Omental fat pad (tissue), 4 donors: ENCODE measurements around the gene SIX3. TPM values are rescaled to one million over a fixed set of nuclear protein-coding genes. Genes with fewer than 3 reads are reported as not detected.

Experiments
- ATAC-seq: fragments of 150-250 bp; one replicate; pipeline ENCODE4 v1.9.1; 2016; ENCODE audit warnings: mild to moderate bottlenecking, moderate library complexity; ENCODE audit not compliant: low FRiP score
- DNase-seq: peaks from one replicate; pipeline ENCODE4 v3.0.0-alpha.2; 2019; ENCODE audit warnings: low spot score
- total RNA-seq, 4 donors: library from RNA; depleted of rRNA; stranded (reverse); fragments of >200 nt; gene quantifications; one replicate each; pipeline ENCODE4 v1.1.0, GENCODE V29; 2016
- TF ChIP-seq, protein P1 (sequence below), 3 donors: fragments of 450-650 bp; IDR thresholded peaks; one replicate each; pipeline ENCODE4 v1.5.1; 2016 to 2017; ENCODE audit warnings: antibody characterized with exemption in 3 of 3, mild to moderate bottlenecking in 3 of 3, moderate library complexity in 2 of 3

Gene SIX3
- total RNA-seq, 4 donors from 2014 or later: not detected

DNA sequence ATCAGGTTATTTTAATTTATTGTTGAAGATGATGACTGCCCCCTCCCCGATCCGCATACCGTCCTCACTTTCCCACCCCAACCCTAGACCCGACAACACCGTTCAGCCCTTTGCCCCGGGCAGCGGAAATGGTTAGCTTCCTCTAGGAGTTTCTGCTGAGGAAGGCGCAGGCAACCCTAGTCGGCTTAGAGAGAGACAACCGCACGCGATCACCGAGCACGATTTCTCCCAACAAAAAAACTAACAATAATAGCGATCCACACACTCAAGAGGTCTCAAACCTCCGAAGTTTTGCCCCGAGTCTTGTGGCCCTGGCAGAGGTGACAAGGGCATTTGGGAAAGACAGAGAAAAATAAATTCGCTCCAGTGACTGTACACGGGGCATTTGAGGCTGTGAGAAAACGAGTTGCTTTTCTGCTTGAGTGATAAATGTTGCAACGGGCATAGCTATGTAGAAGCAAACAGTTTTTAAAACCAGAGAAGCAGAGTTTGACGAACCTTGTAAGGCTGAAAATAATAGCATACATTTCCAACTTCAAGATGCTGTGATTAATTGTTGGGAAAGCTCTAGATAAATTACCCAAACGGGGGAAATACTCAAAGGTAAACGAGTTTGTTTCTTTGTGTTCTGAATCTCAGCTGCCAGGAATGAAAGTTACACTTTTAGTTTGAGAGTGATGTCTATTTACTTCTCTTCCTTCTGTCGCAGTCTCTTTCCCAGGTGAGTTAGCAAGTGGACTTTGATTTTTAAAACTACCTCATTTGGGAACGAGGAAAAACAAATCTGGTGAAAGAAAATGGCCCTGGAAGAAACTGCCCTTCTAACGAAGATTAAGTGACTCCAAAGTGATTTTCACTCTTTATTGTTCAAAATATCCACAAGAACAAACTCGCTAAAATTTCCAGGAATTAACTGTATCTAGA lies 11.0 kb upstream of the SIX3 start:
- TF ChIP-seq, protein P1, sequence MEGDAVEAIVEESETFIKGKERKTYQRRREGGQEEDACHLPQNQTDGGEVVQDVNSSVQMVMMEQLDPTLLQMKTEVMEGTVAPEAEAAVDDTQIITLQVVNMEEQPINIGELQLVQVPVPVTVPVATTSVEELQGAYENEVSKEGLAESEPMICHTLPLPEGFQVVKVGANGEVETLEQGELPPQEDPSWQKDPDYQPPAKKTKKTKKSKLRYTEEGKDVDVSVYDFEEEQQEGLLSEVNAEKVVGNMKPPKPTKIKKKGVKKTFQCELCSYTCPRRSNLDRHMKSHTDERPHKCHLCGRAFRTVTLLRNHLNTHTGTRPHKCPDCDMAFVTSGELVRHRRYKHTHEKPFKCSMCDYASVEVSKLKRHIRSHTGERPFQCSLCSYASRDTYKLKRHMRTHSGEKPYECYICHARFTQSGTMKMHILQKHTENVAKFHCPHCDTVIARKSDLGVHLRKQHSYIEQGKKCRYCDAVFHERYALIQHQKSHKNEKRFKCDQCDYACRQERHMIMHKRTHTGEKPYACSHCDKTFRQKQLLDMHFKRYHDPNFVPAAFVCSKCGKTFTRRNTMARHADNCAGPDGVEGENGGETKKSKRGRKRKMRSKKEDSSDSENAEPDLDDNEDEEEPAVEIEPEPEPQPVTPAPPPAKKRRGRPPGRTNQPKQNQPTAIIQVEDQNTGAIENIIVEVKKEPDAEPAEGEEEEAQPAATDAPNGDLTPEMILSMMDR (IDR thresholded peaks at IDR 0.05): no peak
- DNase-seq (no peak), ATAC-seq (no peak)

DNA sequence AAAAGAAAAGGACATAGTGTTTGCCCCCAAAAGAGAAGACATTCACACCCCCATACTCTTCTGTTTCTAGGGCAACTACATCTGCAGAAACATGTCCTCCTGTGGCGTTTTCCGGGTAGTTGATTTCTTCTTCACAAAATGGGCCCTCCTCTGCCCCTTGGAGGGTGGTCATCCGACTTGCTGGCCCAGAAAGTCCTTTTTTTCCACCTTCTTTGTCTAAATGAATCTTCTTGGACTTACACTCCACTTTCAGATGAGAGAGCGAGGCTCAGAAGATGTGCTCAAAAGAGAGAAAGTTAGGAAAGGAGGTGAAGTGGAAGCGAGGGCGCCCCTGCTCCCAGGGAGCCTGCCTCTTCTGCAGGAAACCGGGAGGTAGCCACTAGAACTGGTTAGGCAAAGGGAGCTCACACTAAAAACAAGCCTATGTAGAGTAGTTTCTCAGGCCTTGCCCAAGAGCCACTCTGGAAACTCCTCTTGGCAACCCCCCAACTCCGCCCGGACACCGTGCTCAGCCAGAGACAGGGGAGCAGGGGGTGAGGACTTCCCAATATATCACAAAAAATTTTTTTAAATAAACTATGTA lies 10.2 kb upstream of the SIX3 start:
- no peak for ATAC-seq
- TF ChIP-seq, protein P1 (IDR thresholded peaks at IDR 0.05): no peak
- DNase-seq: no peak

DNA sequence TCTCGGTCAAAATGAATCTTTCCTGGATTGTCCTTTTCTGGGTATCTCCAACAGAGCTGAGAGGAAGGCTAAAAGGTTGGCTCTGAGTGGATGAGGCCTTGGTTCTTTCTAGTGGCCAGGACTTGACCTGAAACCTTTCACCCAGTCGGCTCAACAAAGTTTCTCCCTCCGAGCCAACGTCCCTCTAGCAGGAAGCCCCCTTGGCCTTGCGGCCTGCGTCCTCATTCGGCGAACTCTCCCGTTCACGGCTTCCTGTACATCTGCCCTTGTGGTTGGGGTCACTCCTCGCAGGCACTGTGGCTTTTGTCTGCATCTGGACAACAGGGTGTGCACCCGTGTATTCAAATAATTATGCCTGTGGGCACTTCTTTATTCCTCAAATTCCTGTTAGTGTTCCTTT lies 9.4 kb upstream of the SIX3 start:
- ATAC-seq (no peak), DNase-seq (no peak)
- TF ChIP-seq, protein P1 (IDR thresholded peaks at IDR 0.05): no peak

DNA sequence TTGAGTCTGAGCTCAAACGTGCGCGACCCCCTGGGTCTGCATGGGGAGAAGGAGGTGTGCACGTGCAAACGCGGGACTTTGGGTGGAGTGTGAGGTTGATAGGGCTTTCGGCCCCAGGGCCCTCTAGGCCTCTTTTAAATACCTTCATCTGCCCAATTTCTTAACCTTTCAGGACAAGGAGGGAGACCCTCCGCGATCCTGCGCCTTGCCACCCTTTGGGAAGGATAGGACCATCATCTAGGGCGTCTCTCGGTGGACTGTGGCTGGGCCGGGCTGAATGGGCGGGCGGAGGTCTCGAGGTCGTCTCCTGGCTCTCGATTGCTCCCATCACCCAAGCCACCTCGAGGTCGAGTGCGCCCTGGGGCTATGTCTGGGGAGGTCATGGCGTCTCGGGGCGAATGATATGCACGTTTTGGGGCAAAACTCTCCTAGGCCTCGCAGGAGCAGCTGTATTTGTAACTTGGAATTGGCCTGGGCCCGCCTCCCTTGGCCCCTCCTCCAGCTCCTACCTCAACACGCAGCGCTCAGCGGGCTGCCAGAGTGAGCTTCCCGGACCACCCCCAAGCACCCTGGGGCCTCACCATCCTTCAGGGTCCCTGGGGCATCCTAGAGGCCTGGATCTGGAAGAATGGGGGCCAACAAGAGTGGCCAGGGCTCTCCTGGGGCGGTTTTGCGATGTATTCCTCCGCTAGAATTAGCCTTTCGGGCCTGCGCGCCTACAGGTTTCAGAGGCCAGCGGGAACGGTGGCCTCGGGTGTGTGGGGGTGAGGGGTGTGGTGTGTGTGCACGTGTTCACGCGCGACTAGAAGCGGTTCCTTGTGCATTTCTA lies 8.7 kb upstream of the SIX3 start:
- TF ChIP-seq, protein P1 (IDR thresholded peaks at IDR 0.05): no peak
- DNase-seq (no peak), ATAC-seq (no peak)

DNA sequence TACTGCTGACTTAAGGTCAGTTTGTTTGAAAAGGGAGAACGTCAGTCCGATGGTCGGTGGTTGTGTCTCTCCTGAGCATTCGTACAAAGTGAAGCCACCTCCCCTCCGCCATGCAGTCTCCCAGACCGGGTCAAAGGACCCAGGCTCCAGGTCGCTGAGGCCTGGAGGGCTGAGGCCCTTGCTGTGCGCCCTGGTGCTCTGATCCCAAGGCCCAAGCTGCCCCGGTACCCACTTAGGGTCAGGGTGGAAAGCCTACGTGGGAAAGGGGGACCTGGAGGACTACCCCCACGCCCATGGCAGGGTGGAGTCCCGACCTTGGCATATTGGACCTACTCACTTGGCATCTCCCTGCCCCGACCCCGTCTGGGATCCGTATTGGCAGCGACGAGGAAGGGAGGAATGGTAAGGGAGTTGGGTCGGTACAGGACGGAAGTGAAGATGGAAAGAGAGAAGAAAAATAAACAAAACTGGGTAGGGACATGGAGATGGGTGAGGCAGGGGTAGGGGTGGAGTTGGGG lies 8.0 kb upstream of the SIX3 start:
- no peak for DNase-seq
- no peak for ATAC-seq
- TF ChIP-seq, protein P1 (IDR thresholded peaks at IDR 0.05): no peak

DNA sequence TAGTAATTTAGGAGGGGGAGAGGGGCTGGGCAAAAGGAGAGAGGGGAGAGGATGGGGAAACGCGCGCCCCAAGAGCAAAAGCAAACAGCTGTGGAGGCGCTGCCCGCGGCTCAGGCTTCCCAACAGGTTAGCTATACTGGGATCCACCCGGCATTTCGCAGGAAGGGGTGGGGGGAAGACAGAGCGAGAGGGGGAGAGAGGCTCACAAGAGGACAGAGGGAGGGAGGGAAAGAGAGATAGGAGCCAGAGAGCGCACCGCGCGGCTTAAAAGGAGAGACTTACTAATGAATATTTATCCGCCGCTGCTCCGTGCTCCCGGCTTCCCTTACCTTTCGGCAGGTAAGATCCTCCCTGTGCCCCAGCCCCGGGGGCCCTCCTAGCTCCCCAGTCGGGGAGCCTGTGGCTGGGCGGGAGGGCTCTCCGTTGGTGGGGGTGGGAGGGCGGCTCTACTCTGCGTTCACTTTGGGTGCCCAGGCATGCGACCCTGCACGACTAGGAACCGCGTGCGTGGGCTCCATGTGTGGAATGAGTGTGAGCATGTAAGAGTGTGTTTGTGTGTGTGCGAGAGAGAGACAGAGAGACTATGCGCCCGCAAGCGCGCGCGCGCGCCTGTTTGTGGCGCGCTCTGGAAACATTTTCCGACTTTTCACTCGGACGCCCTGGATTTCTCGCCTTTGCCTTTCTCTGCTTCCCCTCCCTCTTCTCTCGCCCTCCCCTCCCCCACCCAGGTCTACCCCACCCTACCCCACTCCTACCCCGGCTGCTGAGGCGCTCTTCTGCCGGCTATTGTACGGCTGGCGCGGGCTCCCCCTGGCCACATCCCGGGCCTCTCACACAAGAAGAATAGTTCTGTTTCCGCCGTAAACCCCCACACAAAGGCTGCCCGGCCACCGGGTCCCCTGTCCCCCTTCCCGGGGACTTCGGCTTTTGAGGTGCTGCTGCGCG lies 7.2 kb upstream of the SIX3 start:
- ATAC-seq (no peak), DNase-seq (no peak)

More for the DNA sequence above, 7.2 kb upstream of the SIX3 start:
- TF ChIP-seq, protein P1 (IDR thresholded peaks at IDR 0.05): no peak
